ENCODE measurements around the gene RCOR2.

DNA sequence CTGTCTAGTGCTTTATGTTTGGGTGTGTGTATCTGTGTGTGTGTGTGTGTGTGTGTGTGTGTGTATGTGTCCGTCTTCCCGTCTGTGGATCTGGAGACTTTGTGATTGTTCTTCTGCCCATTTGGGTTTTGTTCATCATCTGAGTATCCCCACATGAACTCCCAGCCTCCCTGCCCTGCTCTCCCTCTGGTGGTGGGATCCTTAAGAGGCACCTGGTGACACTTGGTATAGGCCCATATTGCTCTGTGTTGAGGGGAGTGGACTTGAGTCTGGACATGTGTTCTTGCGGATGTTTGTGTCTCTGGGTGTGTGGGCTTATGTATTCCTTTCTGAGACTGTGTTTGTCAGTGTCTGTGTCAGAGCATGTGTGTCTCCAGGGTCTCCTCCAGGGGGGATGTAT lies 15.3 kb downstream of the RCOR2 start:
- TF ChIP-seq CTCF (IDR thresholded peaks at IDR 0.05), result no peak
- TF ChIP-seq POLR2A (IDR thresholded peaks at IDR 0.05), result no peak

Data from right lobe of liver (tissue), 4 donors.